B cell (primary cell): ENCODE results near the gene PLAC9. TPM values are rescaled to one million over a fixed set of nuclear protein-coding genes. Genes with fewer than 3 reads are reported as not detected.

Source experiments
- ATAC-seq: fragments of 200-7000 bp; cut with Tn5 transposase; one replicate; pipeline ENCODE4 v1.10.0; 2021; ENCODE audit warnings: low read depth, mild to moderate bottlenecking, moderate number of reproducible peaks, moderate library complexity
- CTCF ChIA-PET: fragments of 350-600 bp; sonication (Branson Sonifier 250); formaldehyde crosslinking; loops from one replicate; lab custom pipeline; 2021; ENCODE audit warnings: antibody characterized with exemption, inconsistent platforms; lab: Charles Lee
- POLR2A ChIA-PET: fragments of 350-600 bp; sonication (Branson Sonifier 250); formaldehyde crosslinking; loops from one replicate; lab custom pipeline; 2021; ENCODE audit warnings: antibody characterized with exemption; lab: Charles Lee
- DNase-seq: peaks from one replicate; pipeline ENCODE4 v3.0.0; 2013
- H2AFZ ChIP-seq: 2 replicates; pipeline ENCODE4 v1.6.1; 2012; ENCODE audit warnings: mild to moderate bottlenecking, low read depth, low read length; ENCODE audit not compliant: insufficient read depth, poor library complexity, severe bottlenecking
- H3K27ac ChIP-seq, 2 donors: 1 replicate in 1 of 2; 2 replicates in 1 of 2; pipeline ENCODE4 v1.5.1; 2012 to 2013; ENCODE audit warnings: low read length in 2 of 2, mild to moderate bottlenecking in 2 of 2, moderate library complexity in 1 of 2
- H3K27me3 ChIP-seq, 4 experiments: fragments of 200-600 bp in 1 of 4; sonication (generic) in 1 of 4; replicated peaks in 1 of 4; 1 replicate in 2 of 4; 2 replicates in 2 of 4; pipeline versions ENCODE4 v1.6.1 to v1.7.0; 2013 to 2016; ENCODE audit warnings: low read length in 3 of 4, mild to moderate bottlenecking in 2 of 4, mixed read lengths in 1 of 4, moderate library complexity in 1 of 4; ENCODE audit not compliant: insufficient read depth in 4 of 4, control insufficient read depth in 3 of 4; ENCODE audit errors: control extremely low read depth in 1 of 4
- H3K36me3 ChIP-seq, 2 experiments: replicated peaks in 1 of 2; 1 replicate in 1 of 2; 2 replicates in 1 of 2; pipeline versions ENCODE4 v1.6.1 to v1.7.1; 2013; ENCODE audit warnings: low read length in 1 of 2; ENCODE audit not compliant: insufficient read depth in 2 of 2, control insufficient read depth in 1 of 2; ENCODE audit errors: control extremely low read depth in 1 of 2, extremely low read depth in 1 of 2
- H3K4me1 ChIP-seq, 2 donors: fragments of 200-600 bp in 1 of 2; sonication (generic) in 1 of 2; 1 replicate in 1 of 2; 2 replicates in 1 of 2; pipeline versions ENCODE4 v1.5.1 to v1.6.1; 2013 to 2017; ENCODE audit warnings: low read length in 2 of 2; ENCODE audit not compliant: control insufficient read depth in 2 of 2, insufficient read depth in 2 of 2
- H3K4me2 ChIP-seq: replicated peaks from 2 replicates; pipeline ENCODE3; 2012; ENCODE audit warnings: mild to moderate bottlenecking, low read depth, low read length; ENCODE audit not compliant: poor library complexity, severe bottlenecking
- H3K4me3 ChIP-seq, 5 experiments: fragments of 200-600 bp in 1 of 5; sonication (generic) in 1 of 5; 1 replicate in 3 of 5; 2 replicates in 2 of 5; pipeline versions ENCODE4 v1.5.1 to v1.7.0; 2011 to 2016; ENCODE audit warnings: low read length in 4 of 5, mild to moderate bottlenecking in 4 of 5, low read depth in 2 of 5, control low read depth in 1 of 5, moderate library complexity in 1 of 5; ENCODE audit not compliant: insufficient read depth in 1 of 5; ENCODE audit errors: control extremely low read depth in 1 of 5, extremely low read depth in 1 of 5
- H3K79me2 ChIP-seq: fragments of 200-600 bp; sonication (generic); one replicate; pipeline ENCODE4 v1.6.0; 2016; ENCODE audit warnings: low read length; ENCODE audit not compliant: control insufficient read depth, insufficient read depth
- H3K9ac ChIP-seq: fragments of 200-600 bp; sonication (generic); 2 replicates; pipeline ENCODE4 v1.6.1; 2017; ENCODE audit warnings: mild to moderate bottlenecking, low read length, moderate library complexity
- H3K9me3 ChIP-seq, 3 donors: one replicate each; pipeline versions ENCODE4 v1.6.1 to v1.7.1; 2013; ENCODE audit warnings: low read length in 2 of 3; ENCODE audit not compliant: control insufficient read depth in 2 of 3, insufficient read depth in 1 of 3; ENCODE audit errors: control extremely low read depth in 1 of 3
- H4K20me1 ChIP-seq: 2 replicates; pipeline ENCODE4 v1.6.0; 2012; ENCODE audit warnings: mild to moderate bottlenecking, low read length; ENCODE audit not compliant: insufficient read depth, control insufficient read depth, poor library complexity, severe bottlenecking
- H3K27ac Mint-ChIP-seq: one replicate; pipeline ENCODE4 v1.8.0; 2021; ENCODE audit warnings: mixed read lengths
- H3K27me3 Mint-ChIP-seq: one replicate; pipeline ENCODE4 v1.8.0; 2021; ENCODE audit warnings: mixed read lengths
- H3K4me1 Mint-ChIP-seq: one replicate; pipeline ENCODE4 v1.8.0; 2021; ENCODE audit warnings: mixed read lengths
- H3K4me3 Mint-ChIP-seq: one replicate; pipeline ENCODE4 v1.8.0; 2021; ENCODE audit warnings: mixed read lengths
- H3K9me3 Mint-ChIP-seq: one replicate; pipeline ENCODE4 v1.8.0; 2022; ENCODE audit warnings: mixed read lengths; ENCODE audit not compliant: insufficient read depth
- CTCF ChIP-seq: fragments of 200-600 bp; IDR thresholded peaks from one replicate; pipeline ENCODE4 v1.8.0; 2022; ENCODE audit warnings: antibody characterized with exemption, mild to moderate bottlenecking
- EZH2 ChIP-seq: IDR thresholded peaks from 2 replicates; pipeline ENCODE4 v1.6.1; 2012; ENCODE audit warnings: borderline replicate concordance, low read depth, mild to moderate bottlenecking, moderate library complexity, low read length; ENCODE audit not compliant: insufficient read depth, poor library complexity, severe bottlenecking
- WGBS: methylation state at CpG from one replicate; pipeline ENCODE4 v1.1.5; 2013; ENCODE audit warnings: missing lambda C conversion rate; ENCODE audit not compliant: insufficient coverage; 5-methylcytosine and 5-hydroxymethylcytosine counted together
- intact Hi-C: fragments of 100-400 bp; cut with micrococcal nuclease; formaldehyde crosslinking; loops from one replicate; pipeline ENCODE4 v1.10.0; 2022
- polyA plus RNA-seq: library from polyadenylated mRNA; depleted of rRNA; stranded (reverse); fragments of >200 nt; gene quantifications from 2 replicates; pipeline ENCODE4 v1.2.3, GENCODE V29; 2012
- total RNA-seq, 2 donors: library from RNA; stranded (reverse); fragments of 120-200 nt in 1 of 2; gene quantifications; 1 replicate in 1 of 2; 2 replicates in 1 of 2; pipeline versions ENCODE4 v1.2.3 to v1.2.4, GENCODE V29; 2013 to 2022

The PLAC9 gene
- total and polyA plus RNA-seq, 2 donors (not counting 1 experiment from before 2014, with no cell fraction given), result not detected

GRCh38 chr10:80155696-80156215 is 23.2 kb downstream of the PLAC9 start:
- DNase-seq (no peak), ATAC-seq (no peak)
- POLR2A ChIA-PET, result no interaction called here
- H3K9ac ChIP-seq, result no peak overlapping the region
- no peaks in the 10 kb centered on the region for H3K79me2 ChIP-seq
- no peak overlapping the region for H3K27ac ChIP-seq
- H3K27me3 ChIP-seq, result no peaks in the 10 kb centered on the region
- H3K4me2 ChIP-seq, result no peak overlapping the region
- CTCF ChIA-PET, result no interaction called here
- Mint-ChIP-seq H3K9me3 (no peaks in the 10 kb centered on the region), H3K27ac (no peak overlapping the region), H3K4me1 (no peaks in the 10 kb centered on the region), H3K4me3 (no peak overlapping the region), H3K27me3 (no peaks in the 10 kb centered on the region)
- intact Hi-C loops, result no loop called here
- peaks cover 1 to 89% of the 10 kb centered on the region in 2 experiments for H3K36me3 ChIP-seq
- 94% methylated on average over 8 of the region's 8 CpGs for WGBS
- no peaks in the 10 kb centered on the region for H3K4me1 ChIP-seq
- H2AFZ ChIP-seq, result no peak overlapping the region
- no peak overlapping the region for H3K4me3 ChIP-seq
- no peaks in the 10 kb centered on the region for H3K9me3 ChIP-seq
- no peak for TF ChIP-seq CTCF
- no peak for TF ChIP-seq EZH2
- no peaks in the 10 kb centered on the region for H4K20me1 ChIP-seq

DNA sequence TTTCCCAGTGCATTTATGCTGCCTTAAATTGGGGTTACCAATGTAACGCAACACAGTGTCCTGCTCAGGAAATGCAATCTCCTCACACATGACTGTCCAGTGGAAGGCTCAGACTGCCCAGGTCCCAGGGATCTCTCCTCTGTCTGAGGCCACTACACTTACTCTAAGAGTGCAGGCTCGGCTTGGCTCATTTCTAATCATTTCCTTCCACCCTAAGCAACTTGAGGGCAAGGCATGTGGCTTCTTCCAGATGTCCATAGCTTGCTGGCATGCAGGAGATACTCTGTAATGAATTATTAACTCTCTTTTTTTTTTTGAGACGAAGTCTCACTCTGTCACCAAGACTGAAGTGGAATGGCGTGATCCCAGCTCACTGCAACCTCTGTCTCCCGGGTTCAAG is 23.7 kb downstream of the PLAC9 start:
- Histone ChIP-seq H3K4me2 (no peak overlapping the region), H3K9ac (no peak overlapping the region), H3K4me3 (no peak overlapping the region), H3K4me1 (no peaks in the 10 kb centered on the region), H3K9me3 (no peaks in the 10 kb centered on the region), H4K20me1 (no peaks in the 10 kb centered on the region), H3K27ac (no peak overlapping the region), H2AFZ (no peak overlapping the region), H3K27me3 (no peaks in the 10 kb centered on the region), H3K79me2 (no peaks in the 10 kb centered on the region), H3K36me3 (peaks cover 1 to 93% of the 10 kb centered on the region in 2 experiments)
- DNase-seq (no peak), ATAC-seq (no peak)
- Mint-ChIP-seq H3K4me3 (no peak overlapping the region), H3K4me1 (no peaks in the 10 kb centered on the region), H3K27me3 (no peaks in the 10 kb centered on the region), H3K9me3 (no peaks in the 10 kb centered on the region), H3K27ac (no peak overlapping the region)
- ChIA-PET POLR2A (no interaction called here), CTCF (no interaction called here)
- intact Hi-C loops, result no loop called here
- TF ChIP-seq CTCF (no peak), EZH2 (no peak)
- 100% methylated on average over 1 of the region's 5 CpGs for WGBS
